Smooth muscle cell of the coronary artery (primary cell): ENCODE data around the gene IRF2BP2. TPM values are rescaled to one million over a fixed set of nuclear protein-coding genes. Genes with fewer than 3 reads are reported as not detected.

Experiments
- total RNA-seq: library from RNA; depleted of rRNA; stranded (reverse); fragments of >200 nt; gene quantifications from 2 replicates; pipeline ENCODE4 v1.2.3, GENCODE V29; 2014; ENCODE audit warnings: low replicate concordance

Gene IRF2BP2
- 52.3 and 97.3 TPM in 2 replicates for total RNA-seq

GRCh38 chr1:234610061-234610665 is at the start of gene IRF2BP2:
Gene IRF2BP2 (minus strand): TSS chr1:234610178. CDS start chr1:234609494, 684 bp downstream.

Other genes starting within 250 kb of the IRF2BP2 start
- 16.3 and 16.8 TPM in 2 replicates for gene COA6, start 236.7 kb downstream of the IRF2BP2 start, total RNA-seq
- 15.0 and 15.7 TPM in 2 replicates for gene TARBP1, start 131.0 kb downstream of the IRF2BP2 start, total RNA-seq